HG02623 (cell line): ENCODE measurements around the gene CCDC178.
"Not testable (repeated sequence)": the region's sequence is repeated elsewhere in the genome, so short reads cannot be mapped to it uniquely, and the experiment has no call there.

ENCODE experiments used
- ATAC-seq: cut with Tn5 transposase; IDR thresholded peaks from one replicate; pipeline ENCODE4 v1.9.1; 2021; ENCODE audit warnings: moderate library complexity; ENCODE audit not compliant: unreplicated experiment

The CCDC178 gene

GRCh38 chr18:33231474-33232317 is 208.8 kb downstream of the CCDC178 start:
- ATAC-seq: peak; percentile 98

- no peak for ATAC-seq
These were observed 228.2 kb downstream of the CCDC178 start for GRCh38 chr18:33212363-33212762.

GRCh38 chr18:33210575-33211189 is 229.8 kb downstream of the CCDC178 start:
- no peak for ATAC-seq

DNA sequence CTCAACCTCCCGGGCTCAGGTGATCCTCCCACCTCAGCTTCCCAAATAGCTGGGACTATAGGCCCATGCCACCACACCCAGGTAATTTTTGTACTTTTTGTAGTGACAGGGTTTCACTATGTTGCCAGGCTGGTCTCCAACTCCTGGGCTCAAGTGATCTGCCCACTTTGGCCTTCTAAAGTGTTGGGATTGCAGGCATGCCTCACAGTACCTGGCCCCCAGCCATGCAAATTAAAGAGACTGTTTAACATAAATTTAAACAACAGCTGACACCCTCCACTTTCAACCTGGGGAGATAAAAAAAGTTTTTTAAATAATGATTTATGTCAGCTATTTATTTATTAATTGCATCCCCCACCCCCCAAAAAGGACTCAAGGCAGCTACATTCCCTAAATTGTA is 234.7 kb downstream of the CCDC178 start:
- ATAC-seq: no peak

DNA sequence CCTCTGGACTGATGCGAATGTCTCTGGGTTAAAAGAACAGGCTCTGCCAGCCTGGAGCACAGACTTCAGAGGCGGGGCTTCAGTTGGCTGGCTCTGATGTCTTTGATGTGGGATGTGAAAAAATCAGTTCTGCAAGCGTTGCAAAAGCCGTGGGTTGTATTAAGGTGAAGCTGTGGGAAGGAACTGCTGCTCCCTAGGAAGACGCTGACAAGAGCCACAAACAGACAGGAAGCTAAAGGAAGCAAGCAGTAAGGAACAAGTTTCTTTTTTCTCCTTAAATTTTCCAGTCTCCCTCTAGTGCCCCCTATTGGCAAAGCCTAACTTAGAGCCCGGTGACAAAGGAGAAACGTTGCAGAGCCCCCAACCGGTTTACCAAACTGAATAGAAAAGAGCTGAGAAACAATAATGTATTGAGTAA is 239.0 kb downstream of the CCDC178 start:
- no peak for ATAC-seq

DNA sequence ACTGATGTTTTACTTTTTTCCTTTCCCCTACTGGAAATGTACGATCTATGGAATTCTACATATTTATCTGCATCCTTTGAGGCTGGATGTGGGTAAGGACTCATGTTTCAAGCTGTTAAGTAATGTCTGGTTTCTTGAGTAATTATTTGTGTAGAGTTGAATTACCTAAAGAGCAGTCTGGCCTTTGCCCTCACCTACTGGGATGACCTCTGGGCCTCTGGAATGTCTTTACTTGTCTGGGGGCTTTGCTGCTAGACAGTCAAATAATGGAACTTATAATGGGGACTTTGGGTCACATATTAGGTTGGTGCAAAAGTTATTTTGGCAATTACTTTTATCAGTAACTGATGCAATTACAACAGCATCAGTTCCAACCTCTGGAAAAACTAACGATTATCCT is 244.7 kb downstream of the CCDC178 start:
- ATAC-seq: no peak

DNA sequence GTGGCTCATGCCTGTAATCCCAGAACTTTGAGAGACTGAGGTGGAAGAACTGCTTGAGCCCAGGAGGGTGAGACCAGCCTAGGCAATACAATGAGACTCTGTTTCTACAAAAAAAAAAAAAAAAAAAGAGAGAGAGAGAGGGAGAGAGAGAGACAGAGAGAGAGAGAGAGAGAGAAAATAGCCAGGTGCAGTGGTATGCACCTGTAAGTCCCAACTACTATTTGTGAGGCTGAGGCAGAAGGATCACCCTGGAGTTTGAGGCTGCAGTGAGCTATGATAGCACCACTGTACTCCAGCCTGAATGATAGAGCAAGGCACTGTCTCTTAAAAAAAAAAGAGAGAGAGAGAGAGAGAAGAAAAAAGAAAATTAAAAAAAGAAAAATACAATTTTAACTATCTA is 245.7 kb downstream of the CCDC178 start:
- ATAC-seq: no peak

- ATAC-seq: no peak
These were observed 255.6 kb downstream of the CCDC178 start for GRCh38 chr18:33184958-33185357.

GRCh38 chr18:33184175-33184574 is 256.3 kb downstream of the CCDC178 start:
- ATAC-seq: no peak

DNA sequence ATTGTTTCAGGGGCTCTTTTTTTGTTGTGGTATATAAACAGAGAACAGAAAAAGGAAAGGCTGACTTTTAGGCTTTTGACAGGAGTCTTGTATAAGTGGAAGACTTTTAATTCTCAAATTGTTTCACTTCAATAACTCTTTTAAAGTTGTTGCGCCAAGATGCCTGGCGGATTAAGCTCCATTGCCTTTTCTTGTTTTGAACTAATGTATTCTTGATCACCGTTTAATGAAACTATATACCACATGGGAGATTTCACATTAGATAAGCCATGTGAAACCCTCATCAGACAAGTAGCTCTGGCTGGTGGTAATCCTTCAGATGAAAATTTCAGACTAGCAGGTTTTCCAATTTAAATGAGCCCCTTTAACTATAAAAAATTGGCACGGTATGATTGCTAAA is 257.4 kb downstream of the CCDC178 start:
- ATAC-seq: no peak

GRCh38 chr18:33181016-33181415 is 259.5 kb downstream of the CCDC178 start:
- no peak for ATAC-seq

DNA sequence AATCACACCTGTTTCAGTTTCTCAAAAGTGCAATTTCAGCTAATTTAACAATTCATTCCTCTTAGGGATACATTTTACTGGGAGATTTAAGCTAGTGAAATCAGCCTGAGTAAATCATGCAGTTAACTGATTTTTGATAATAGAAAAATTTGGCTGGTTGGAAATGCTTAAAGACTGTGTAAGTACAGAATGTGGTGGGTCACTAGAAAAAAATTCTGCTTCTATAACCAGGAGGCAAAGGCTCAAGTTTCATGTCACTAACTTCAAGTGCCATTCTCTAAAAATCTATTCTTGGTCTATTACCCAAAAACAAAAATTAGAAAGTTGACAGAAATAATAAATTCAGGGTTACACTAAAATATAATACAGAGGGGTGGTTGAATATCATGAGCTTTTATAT is 271.3 kb downstream of the CCDC178 start:
- ATAC-seq: no peak

GRCh38 chr18:33164121-33164520 is 276.4 kb downstream of the CCDC178 start:
- not testable (repeated sequence) for ATAC-seq

GRCh38 chr18:33161131-33161530 is 279.4 kb downstream of the CCDC178 start:
- ATAC-seq: no peak

- ATAC-seq: no peak
These were observed 281.4 kb downstream of the CCDC178 start for GRCh38 chr18:33159151-33159550.

GRCh38 chr18:33157893-33158292 is 282.6 kb downstream of the CCDC178 start:
- no peak for ATAC-seq

DNA sequence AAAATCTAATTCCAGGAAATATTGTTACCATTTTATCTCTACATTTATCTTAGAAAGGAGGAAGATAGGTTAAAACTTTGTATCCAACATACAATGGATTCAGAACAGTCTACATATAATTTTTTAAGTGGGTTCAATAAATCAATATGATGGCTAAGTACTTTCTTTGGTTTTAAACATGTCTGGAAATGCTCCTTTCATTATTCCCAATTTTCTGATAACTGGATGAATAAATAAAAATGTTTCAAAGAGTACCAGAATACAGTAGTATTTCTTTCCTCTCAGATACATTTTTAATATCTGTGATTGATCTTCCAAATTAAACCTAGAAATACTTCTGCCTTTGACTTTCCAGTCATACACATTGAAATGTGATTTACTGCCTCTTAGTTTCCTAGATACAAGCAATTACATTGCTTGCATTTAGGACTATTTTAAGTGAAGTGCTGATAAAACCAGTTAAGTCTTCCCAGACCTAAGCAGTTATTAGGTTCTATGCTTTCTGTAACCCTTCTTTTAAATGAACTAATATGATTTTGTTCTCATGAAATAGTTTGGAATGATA is 283.5 kb downstream of the CCDC178 start:
- ATAC-seq: no peak

GRCh38 chr18:33154049-33154448 is 286.5 kb downstream of the CCDC178 start:
- no peak for ATAC-seq

DNA sequence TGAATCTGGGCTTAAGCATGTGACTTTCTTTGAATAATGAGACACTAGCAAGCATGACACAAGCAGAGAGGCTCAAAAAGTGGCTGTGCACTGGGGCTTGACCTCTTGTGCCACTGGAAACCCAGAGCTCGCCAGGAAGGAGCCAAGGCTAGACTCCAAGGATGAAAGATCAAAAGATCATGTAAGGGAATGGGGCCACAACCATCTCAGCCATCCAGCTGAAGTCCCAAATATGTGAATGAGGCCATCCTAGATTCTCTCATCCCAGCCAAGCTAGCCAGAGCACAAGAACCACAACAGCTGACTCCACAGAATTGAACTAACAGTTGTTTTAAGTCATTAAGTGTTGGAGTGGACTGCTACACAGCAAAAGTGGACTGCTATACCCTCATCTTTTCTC is 288.1 kb downstream of the CCDC178 start:
- ATAC-seq: no peak

DNA sequence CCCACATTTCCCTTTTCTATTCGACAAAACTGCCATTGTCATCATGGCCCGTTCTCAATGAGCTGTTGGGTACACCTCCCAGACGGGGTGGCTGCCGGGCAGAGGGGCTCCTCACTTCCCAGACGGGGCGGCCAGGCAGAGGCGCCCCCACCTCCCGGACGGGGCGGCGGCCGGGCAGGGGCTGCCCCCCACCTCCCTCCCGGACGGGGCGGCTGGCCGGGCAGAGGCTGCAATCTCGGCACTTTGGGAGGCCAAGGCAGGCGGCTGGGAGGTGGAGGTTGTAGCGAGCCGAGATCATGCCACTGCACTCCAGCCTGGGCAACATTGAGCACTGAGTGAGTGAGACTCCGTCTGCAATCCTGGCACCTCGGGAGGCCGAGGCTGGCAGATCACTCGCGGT is 292.7 kb downstream of the CCDC178 start:
- ATAC-seq: not testable (repeated sequence)

GRCh38 chr18:33146014-33146413 is 294.5 kb downstream of the CCDC178 start:
- ATAC-seq: no peak
